ENCODE results near the gene ADD2. TPM values are rescaled to one million over a fixed set of nuclear protein-coding genes. Genes with fewer than 3 reads are reported as not detected.

Gene ADD2
- total RNA-seq, 1 experiment from 2014 or later = 5.6 TPM

DNA sequence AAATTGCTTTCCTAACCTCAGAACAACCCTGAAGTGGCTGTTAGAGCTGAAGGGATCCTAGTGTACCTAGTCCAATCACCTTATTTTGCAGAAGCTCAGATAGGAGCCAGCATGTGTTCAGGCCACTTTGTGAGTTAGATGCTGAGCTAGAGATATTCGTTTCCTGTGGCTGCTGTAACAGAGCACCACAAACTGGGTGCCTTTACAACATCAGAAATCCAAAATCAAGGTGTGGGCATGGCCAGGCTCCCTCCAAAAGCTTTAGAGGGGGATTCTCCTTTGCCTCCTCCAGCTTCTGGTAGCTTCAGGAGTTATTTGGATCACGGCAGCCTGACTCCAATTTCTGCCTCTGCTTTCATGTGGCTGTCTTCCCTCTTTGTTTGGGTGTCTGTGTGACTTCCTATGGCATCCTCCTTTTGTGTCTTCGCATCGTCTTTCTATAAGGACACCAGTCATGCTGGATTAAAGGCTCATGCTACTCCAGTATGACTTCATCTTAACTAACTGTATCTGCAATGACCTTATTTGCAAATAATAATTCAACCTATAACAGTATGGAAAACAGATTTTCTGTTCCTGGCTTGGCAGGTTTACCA is 128.1 kb downstream of the ADD2 start:
- BruUV-seq (replicated peaks) = no TSS peak
- TF ChIP-seq EZH2 (IDR thresholded peaks at IDR 0.05; ENCODE audit: borderline replicate concordance, low read depth, low read length, poor library complexity, severe bottlenecking) = no peak
- ChIA-PET POLR2A (ENCODE audit: low non-redundant PET) (no interaction called here), CTCF (no interaction called here)
- Histone ChIP-seq H3K27me3 (replicated peaks; ENCODE audit: insufficient read depth, low read depth, low read length, poor library complexity) (peaks cover 18% of the 10 kb centered on the region), H3K9me3 (ENCODE audit: low read depth, low read length, poor library complexity, severe bottlenecking) (peaks cover 4% of the 10 kb centered on the region), H3K27ac (ENCODE audit: low read depth, low read length, poor library complexity, severe bottlenecking) (no peak overlapping the region), H3K4me1 (ENCODE audit: insufficient read depth, low read length, poor library complexity, severe bottlenecking) (no peaks in the 10 kb centered on the region), H3K4me3 (ENCODE audit: low read depth, low read length, poor library complexity, severe bottlenecking) (no peak overlapping the region), H3K36me3 (ENCODE audit: insufficient read depth, low read length, poor library complexity, severe bottlenecking) (no peaks in the 10 kb centered on the region)
- intact Hi-C loops (cut with micrococcal nuclease; ENCODE audit: unreplicated experiment) = no loop called here
- DNase-seq (ENCODE audit: low spot score) = no peak

DNA sequence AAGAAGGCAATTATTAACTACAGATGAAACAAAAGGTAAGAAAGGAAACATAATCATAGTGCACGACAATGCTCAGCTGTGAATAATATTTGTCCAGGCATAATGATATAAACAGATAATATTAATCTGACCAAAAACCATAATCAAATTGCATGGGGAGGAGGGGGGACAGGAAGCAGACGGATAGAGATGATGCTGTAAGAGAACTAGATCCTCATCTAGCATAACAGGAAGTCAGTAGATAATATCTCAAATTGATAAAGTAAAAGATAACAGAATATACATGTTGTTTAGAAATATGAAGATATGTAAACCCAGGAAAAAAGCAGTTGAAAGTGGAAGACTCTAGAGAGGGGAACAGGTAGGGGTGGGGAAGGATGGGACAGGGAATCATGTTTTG is 129.4 kb downstream of the ADD2 start:
- Histone ChIP-seq H3K27ac (ENCODE audit: low read depth, low read length, poor library complexity, severe bottlenecking) (no peak overlapping the region), H3K27me3 (replicated peaks; ENCODE audit: insufficient read depth, low read depth, low read length, poor library complexity) (peaks cover 19% of the 10 kb centered on the region), H3K36me3 (ENCODE audit: insufficient read depth, low read length, poor library complexity, severe bottlenecking) (no peaks in the 10 kb centered on the region), H3K9me3 (ENCODE audit: low read depth, low read length, poor library complexity, severe bottlenecking) (peaks cover 4% of the 10 kb centered on the region), H3K4me1 (ENCODE audit: insufficient read depth, low read length, poor library complexity, severe bottlenecking) (no peaks in the 10 kb centered on the region), H3K4me3 (ENCODE audit: low read depth, low read length, poor library complexity, severe bottlenecking) (no peak overlapping the region)
- no TSS peak for BruUV-seq (replicated peaks)
- intact Hi-C loops (cut with micrococcal nuclease; ENCODE audit: unreplicated experiment) = no loop called here
- POLR2A ChIA-PET (ENCODE audit: low non-redundant PET) = interaction anchor here (0.6 kb wide), 1 partner anchor 306 kb away, joined by 3 read pairs; no protein-coding TSS in a partner anchor
- CTCF ChIA-PET = no interaction called here
- DNase-seq (ENCODE audit: low spot score) = no peak
- TF ChIP-seq EZH2 (IDR thresholded peaks at IDR 0.05; ENCODE audit: borderline replicate concordance, low read depth, low read length, poor library complexity, severe bottlenecking) = no peak
- TF ChIP-seq, protein P1, sequence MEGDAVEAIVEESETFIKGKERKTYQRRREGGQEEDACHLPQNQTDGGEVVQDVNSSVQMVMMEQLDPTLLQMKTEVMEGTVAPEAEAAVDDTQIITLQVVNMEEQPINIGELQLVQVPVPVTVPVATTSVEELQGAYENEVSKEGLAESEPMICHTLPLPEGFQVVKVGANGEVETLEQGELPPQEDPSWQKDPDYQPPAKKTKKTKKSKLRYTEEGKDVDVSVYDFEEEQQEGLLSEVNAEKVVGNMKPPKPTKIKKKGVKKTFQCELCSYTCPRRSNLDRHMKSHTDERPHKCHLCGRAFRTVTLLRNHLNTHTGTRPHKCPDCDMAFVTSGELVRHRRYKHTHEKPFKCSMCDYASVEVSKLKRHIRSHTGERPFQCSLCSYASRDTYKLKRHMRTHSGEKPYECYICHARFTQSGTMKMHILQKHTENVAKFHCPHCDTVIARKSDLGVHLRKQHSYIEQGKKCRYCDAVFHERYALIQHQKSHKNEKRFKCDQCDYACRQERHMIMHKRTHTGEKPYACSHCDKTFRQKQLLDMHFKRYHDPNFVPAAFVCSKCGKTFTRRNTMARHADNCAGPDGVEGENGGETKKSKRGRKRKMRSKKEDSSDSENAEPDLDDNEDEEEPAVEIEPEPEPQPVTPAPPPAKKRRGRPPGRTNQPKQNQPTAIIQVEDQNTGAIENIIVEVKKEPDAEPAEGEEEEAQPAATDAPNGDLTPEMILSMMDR (conservative IDR thresholded peaks at IDR 0.05; ENCODE audit: low read depth, low read length) = no peak

DNA sequence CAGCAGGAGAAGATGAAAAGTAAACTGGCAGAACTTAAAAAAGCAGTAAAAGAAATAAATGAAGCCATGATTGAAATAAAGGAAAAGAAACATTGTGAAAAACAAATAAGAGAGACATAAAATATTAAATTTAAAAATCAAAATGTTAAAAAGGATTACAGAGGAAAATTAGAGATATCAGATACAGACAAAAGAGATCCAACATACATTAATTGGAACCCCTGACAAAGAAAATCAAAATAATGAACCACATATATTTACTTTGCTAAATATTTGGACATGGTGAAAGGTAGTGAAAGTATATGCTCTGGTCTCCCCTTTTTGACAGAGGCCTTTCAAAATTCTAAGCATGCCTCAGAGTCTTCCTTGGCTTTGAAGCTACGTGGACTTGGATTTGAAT is 134.5 kb downstream of the ADD2 start:
- DNase-seq (ENCODE audit: low spot score) = no peak
- TF ChIP-seq EZH2 (IDR thresholded peaks at IDR 0.05; ENCODE audit: borderline replicate concordance, low read depth, low read length, poor library complexity, severe bottlenecking) = no peak
- TF ChIP-seq, protein P1 (conservative IDR thresholded peaks at IDR 0.05; ENCODE audit: low read depth, low read length) = no peak
- ChIA-PET CTCF (no interaction called here), POLR2A (ENCODE audit: low non-redundant PET) (no interaction called here)
- Histone ChIP-seq H3K36me3 (ENCODE audit: insufficient read depth, low read length, poor library complexity, severe bottlenecking) (no peaks in the 10 kb centered on the region), H3K27ac (ENCODE audit: low read depth, low read length, poor library complexity, severe bottlenecking) (no peak overlapping the region), H3K27me3 (replicated peaks; ENCODE audit: insufficient read depth, low read depth, low read length, poor library complexity) (peaks cover 39% of the 10 kb centered on the region), H3K9me3 (ENCODE audit: low read depth, low read length, poor library complexity, severe bottlenecking) (peaks cover 4% of the 10 kb centered on the region), H3K4me1 (ENCODE audit: insufficient read depth, low read length, poor library complexity, severe bottlenecking) (no peaks in the 10 kb centered on the region), H3K4me3 (ENCODE audit: low read depth, low read length, poor library complexity, severe bottlenecking) (no peak overlapping the region)
- BruUV-seq (replicated peaks) = no TSS peak
- intact Hi-C loops (cut with micrococcal nuclease; ENCODE audit: unreplicated experiment) = no loop called here

DNA sequence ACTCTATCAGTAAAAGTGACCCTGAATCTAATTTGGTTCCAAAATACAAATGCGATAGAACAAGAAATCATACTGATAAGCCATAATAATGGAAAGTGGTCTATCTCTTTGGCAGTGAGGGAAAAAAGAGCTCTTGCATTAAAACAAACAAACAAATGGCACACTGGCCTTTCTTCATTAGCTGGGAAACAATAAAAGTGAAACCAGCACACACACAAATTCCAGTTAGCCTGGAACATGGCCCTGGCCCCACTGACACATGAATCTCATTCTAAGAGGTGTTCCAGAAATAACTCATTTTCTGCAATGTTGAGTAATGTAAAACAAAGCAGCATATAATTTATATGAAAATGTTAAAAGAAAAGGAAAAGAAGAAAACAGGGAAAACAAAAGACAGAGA is 135.0 kb downstream of the ADD2 start:
- intact Hi-C loops (cut with micrococcal nuclease; ENCODE audit: unreplicated experiment) = no loop called here
- no peak overlapping the region for H3K27ac ChIP-seq (ENCODE audit: low read depth, low read length, poor library complexity, severe bottlenecking)
- H3K4me1 ChIP-seq (ENCODE audit: insufficient read depth, low read length, poor library complexity, severe bottlenecking) = no peaks in the 10 kb centered on the region
- peaks cover 4% of the 10 kb centered on the region for H3K9me3 ChIP-seq (ENCODE audit: low read depth, low read length, poor library complexity, severe bottlenecking)
- ChIA-PET POLR2A (ENCODE audit: low non-redundant PET) (no interaction called here), CTCF (no interaction called here)
- no TSS peak for BruUV-seq (replicated peaks)
- TF ChIP-seq, protein P1 (conservative IDR thresholded peaks at IDR 0.05; ENCODE audit: low read depth, low read length) = no peak
- TF ChIP-seq EZH2 (IDR thresholded peaks at IDR 0.05; ENCODE audit: borderline replicate concordance, low read depth, low read length, poor library complexity, severe bottlenecking) = no peak
- peaks cover 39% of the 10 kb centered on the region for H3K27me3 ChIP-seq (replicated peaks; ENCODE audit: insufficient read depth, low read depth, low read length, poor library complexity)
- DNase-seq (ENCODE audit: low spot score) = no peak
- H3K36me3 ChIP-seq (ENCODE audit: insufficient read depth, low read length, poor library complexity, severe bottlenecking) = no peaks in the 10 kb centered on the region
- H3K4me3 ChIP-seq (ENCODE audit: low read depth, low read length, poor library complexity, severe bottlenecking) = no peak overlapping the region
